AG09319 (cell line): Measurements from ENCODE around the gene FRAS1.

ENCODE experiments used
- DNase-seq: peaks from one replicate; pipeline ENCODE4 v3.0.0-alpha.2; 2010; ENCODE audit warnings: low read depth; ENCODE audit errors: extremely low read depth
- CTCF ChIP-seq: IDR thresholded peaks from 2 replicates; pipeline ENCODE4 v1.5.1; 2011; ENCODE audit warnings: low read depth, mild to moderate bottlenecking, inconsistent platforms, low read length, moderate library complexity

The FRAS1 gene

GRCh38 chr4:78186597-78187543, 129.7 kb downstream of the FRAS1 start:
- no peak for DNase-seq
- no peak for TF ChIP-seq CTCF

GRCh38 chr4:78190068-78190467, 132.9 kb downstream of the FRAS1 start:
- TF ChIP-seq CTCF: no peak
- DNase-seq: no peak

GRCh38 chr4:78190595-78190994, 133.5 kb downstream of the FRAS1 start:
- TF ChIP-seq CTCF: no peak
- no peak for DNase-seq

GRCh38 chr4:78197947-78198346, 140.8 kb downstream of the FRAS1 start:
- TF ChIP-seq CTCF: no peak
- DNase-seq: no peak

- DNase-seq: no peak
- no peak for TF ChIP-seq CTCF
These were observed 142.9 kb downstream of the FRAS1 start for GRCh38 chr4:78199984-78200383.

GRCh38 chr4:78200949-78201348, 143.8 kb downstream of the FRAS1 start:
- no peak for DNase-seq
- TF ChIP-seq CTCF: no peak

- no peak for TF ChIP-seq CTCF
- no peak for DNase-seq
These were observed 147.1 kb downstream of the FRAS1 start for GRCh38 chr4:78204176-78204575.
